CD4-positive, alpha-beta T cell treated with Interleukin-21 for 1 hour (primary cell): ENCODE data around the gene MORC2.
A peak's percentile ranks its signal among the peaks of the same experiment; 100 is the strongest.

Source experiments
- DNase-seq: peaks from one replicate; pipeline ENCODE4 v3.0.0-alpha.2; 2020

MORC2 gene

GRCh38 chr22:30918761-30919160 lies 49.8 kb downstream of the MORC2 start:
- DNase-seq: no peak

DNA sequence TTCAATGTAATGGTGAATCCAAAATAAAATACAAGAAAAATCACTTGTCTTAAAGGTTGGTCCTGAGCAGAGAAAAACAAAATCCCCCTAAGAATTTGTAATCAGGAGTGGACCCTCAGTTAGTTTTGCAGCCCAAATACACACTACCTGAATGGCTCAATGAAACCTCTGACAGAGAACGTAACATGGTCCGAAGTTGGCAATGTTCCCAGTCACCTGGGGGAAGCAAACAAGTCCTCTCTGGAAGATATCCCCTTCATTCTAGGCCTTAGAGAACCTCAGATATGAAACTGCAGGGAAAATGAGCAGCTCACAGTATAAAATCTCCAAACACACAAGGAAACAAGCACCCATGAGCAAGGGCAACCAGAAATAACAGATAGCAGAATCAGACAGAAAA lies 58.2 kb downstream of the MORC2 start:
- no peak for DNase-seq

DNA sequence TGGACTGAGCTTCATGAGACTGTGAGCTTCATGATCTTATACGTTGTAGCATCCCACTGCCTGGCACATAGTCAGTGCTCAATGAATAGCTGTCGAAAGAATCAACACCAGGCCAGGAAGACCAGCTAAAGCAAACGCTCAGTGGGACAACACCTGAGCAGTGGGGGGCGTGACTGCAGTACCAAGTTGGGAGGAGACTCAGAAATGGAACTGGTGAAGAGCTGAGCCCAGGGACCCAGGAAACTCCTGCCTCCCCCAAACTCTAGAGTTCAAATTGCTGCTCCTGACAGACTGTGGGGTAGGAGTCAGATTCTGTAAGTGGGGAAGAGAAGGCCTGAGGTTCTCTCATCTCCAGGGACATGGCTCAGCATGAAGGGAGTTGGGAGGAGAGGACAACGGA lies 59.3 kb downstream of the MORC2 start:
- DNase-seq: no peak

- no peak for DNase-seq
These were observed 60.5 kb downstream of the MORC2 start for GRCh38 chr22:30908051-30908461.

- no peak for DNase-seq
These were observed 61.6 kb downstream of the MORC2 start for GRCh38 chr22:30906946-30907345.

DNA sequence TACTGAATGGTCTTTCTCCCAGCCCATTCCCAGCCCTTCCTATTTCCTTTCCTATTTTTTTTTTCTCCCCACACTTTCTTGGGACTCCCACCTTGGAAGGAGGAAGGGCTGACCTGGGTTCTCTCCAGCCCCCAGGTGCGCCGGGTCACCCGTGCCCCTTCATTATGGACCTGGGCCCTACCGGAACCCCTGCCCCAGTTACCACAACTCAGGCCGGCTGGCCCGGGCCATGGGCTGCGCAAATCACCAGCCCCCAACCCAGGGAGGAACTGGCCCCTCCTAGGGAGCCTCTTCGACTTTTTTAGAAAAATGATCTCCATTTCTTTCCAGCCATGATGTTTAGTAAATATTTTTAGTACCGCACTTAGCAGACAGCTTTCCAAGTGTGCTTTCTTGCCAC lies 62.2 kb downstream of the MORC2 start:
- no peak for DNase-seq

DNA sequence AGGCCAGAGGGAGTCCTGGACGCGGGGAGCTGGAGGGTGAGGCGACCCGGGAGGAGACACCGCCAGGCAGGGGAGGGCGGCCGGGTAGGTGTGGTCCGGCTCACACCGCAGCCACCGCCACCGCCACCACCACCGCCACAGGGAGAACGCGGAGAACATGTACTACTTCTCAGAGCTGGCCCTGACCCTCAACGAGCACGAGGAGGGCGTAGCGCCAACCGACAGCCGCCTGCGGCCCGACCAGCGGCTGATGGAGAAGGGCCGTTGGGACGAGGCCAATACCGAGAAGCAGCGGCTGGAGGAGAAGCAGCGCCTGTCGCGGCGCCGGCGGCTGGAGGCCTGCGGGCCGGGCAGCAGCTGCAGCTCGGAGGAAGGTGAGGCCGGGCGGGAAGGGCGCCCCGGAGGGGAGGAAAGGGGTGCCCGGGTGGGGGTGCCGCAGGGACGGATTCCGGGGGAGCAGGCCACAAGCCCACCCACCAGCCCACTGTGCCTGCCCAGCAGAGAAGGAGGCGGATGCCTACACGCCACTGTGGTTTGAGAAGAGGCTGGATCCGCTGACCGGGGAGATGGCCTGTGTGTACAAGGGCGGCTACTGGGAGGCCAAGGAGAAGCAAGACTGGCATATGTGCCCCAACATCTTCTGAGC lies 62.8 kb downstream of the MORC2 start:
- DNase-seq: no peak

- DNase-seq: no peak
These were observed 64.6 kb downstream of the MORC2 start for GRCh38 chr22:30903876-30904460.

DNA sequence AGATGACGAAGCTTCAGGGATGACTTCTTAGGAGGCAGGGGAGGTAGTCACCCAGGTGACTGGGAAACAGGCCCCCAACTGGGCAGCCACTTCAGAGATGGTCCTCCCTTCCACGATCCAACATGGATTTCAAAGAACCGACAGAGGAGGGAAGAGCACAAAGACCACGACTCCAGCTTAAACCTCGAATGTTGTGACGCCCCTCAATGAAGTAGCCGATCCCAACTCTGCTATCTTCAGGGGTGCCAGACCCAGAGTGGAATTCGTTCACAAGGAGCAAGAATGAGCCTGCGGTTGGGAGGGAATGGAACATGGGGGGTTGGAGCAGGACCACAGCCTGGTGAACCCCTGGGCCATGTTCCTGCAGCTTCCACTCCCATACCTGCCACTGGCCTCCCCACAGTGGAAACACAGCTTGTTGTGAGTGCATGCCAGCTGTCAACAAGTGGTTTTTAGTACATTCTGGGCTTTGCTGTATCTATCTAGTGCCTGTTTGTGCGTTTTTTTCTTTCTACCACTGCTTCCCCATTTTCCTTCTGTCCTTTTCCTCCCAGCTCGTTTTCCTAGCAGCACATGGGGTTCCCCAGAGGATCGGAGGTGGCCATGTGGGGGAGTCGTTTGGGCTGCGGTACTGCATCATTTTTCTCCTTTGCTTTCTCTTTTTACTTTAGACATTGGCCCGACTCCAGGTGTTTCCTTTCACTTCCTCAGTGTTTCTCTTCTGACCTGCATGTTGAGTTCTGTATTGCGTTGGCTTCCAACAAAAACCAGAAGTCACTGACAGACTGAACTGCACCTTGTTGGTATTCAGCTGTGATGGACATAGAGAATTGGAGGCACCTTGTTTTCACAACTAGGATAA lies 65.8 kb downstream of the MORC2 start:
- no peak for DNase-seq

GRCh38 chr22:30894371-30894740 lies 74.2 kb downstream of the MORC2 start:
- no peak for DNase-seq

- DNase-seq: no peak
These were observed 74.9 kb downstream of the MORC2 start for GRCh38 chr22:30893434-30894370.

- DNase-seq: no peak
These were observed 75.8 kb downstream of the MORC2 start for GRCh38 chr22:30892731-30893221.

- DNase-seq: no peak
These were observed 76.3 kb downstream of the MORC2 start for GRCh38 chr22:30892286-30892685.

DNA sequence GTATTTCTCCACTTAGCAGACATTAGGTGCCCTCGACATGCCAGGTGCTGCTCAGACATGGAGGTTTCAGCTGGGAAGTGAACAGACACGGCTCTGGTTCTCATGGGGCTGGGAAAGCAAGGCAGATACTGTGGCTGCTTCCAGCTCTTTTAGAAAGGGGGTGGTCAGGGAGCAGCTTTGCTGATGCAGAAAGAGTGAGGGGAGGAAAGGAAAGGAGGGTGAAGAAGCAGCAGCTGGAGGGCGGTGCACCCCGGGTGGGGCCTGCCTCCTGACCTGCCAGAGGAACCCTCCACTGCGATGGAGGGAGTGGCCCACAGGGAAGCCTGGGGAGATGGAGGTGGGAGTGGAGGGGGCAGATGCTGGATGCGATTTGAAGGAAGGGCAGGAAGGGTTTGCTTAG lies 76.8 kb downstream of the MORC2 start:
- no peak for DNase-seq

DNA sequence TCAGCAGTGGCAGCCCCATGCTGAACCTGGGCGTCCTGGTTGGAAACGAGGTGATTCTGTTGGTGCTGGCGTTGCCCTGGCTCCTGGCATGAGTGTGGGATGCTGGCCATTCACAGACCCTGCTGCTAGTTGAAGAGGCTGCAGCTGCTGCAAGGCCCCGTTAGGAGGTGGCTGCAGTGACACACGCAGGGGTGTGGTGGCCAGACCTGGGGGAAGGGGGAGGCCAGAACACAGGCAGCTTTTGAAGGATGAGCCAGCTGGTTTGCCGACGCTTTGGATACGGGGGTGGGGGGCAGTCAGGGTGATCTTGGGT lies 77.2 kb downstream of the MORC2 start:
- DNase-seq: no peak

DNA sequence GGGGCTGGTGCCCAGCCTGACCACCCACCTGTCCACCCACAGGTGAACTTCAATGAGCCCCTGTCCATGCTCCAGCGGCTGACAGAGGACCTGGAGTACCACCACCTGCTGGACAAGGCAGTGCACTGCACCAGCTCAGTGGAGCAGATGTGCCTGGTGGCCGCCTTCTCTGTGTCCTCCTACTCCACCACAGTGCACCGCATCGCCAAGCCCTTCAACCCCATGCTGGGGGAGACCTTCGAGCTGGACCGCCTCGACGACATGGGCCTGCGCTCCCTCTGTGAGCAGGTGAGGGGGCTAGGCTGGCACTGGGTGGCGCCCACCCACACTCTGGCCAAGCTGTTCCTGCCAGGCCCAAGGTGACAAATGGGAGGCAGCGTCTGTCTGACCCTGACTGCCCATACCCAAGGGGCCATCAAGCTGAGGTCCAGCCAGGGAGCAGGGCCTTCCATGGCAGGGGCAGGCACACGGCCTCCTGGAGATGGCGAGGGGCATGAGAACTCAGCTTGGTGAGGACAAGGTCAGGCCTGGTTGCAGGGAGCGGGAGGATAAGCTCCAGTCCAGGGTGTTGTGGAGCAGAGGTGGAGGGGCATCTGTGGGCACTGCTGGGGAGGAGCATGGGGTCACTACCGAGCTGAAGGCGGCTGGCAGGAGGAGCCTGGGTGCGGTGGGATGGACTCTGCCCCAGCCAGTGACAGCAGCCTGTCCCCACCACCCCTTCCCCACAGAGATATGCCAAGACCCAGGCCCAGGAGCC lies 77.7 kb downstream of the MORC2 start:
- DNase-seq: peak; percentile 18

GRCh38 chr22:30889996-30890480 lies 78.5 kb downstream of the MORC2 start:
- no peak for DNase-seq

DNA sequence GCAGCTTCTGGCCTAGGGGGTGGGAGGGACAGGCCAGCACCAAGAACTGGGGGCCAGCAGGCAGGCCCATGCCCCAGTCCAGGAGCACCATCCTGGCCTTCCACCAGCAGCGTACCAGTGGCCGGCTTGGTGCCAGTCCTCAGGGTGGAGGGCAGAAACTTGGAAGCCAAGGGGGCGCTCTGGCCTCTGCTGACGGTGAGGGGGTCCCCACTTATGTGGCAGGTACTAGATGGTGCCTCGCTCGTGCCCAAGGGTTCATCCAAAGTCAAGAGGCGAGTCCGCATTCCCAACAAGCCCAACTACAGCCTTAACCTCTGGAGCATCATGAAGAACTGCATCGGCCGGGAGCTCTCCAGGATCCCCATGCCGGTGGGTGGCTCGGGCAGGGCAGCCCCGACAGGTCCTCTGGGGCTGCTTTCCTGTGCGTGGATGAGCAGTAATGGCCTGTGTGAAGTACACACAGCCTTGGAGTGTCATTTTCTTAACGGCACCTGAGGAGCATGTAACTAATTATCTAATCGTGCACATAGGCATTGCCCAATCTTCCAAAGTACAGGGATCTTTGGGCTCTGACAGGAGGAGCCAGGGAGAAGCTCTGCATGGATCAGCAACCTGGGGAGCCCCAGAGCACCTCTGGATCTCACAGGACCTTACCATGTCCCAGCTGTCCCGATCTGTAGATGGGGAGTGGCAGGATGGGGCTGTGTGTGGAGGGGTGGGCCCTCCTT lies 79.1 kb downstream of the MORC2 start:
- no peak for DNase-seq

- DNase-seq: no peak
These were observed 80.7 kb downstream of the MORC2 start for GRCh38 chr22:30887861-30888260.

- DNase-seq: no peak
These were observed 81.1 kb downstream of the MORC2 start for GRCh38 chr22:30887453-30887852.

- DNase-seq: no peak
These were observed 83.0 kb downstream of the MORC2 start for GRCh38 chr22:30885591-30885990.
